ENCODE data around the gene GOLGA6L26. TPM values are rescaled to one million over a fixed set of nuclear protein-coding genes. Genes with fewer than 3 reads are reported as not detected.
"Not testable (repeated sequence)": the region's sequence is repeated elsewhere in the genome, so short reads cannot be mapped to it uniquely, and the experiment has no call there.

The GOLGA6L26 gene, protein sequence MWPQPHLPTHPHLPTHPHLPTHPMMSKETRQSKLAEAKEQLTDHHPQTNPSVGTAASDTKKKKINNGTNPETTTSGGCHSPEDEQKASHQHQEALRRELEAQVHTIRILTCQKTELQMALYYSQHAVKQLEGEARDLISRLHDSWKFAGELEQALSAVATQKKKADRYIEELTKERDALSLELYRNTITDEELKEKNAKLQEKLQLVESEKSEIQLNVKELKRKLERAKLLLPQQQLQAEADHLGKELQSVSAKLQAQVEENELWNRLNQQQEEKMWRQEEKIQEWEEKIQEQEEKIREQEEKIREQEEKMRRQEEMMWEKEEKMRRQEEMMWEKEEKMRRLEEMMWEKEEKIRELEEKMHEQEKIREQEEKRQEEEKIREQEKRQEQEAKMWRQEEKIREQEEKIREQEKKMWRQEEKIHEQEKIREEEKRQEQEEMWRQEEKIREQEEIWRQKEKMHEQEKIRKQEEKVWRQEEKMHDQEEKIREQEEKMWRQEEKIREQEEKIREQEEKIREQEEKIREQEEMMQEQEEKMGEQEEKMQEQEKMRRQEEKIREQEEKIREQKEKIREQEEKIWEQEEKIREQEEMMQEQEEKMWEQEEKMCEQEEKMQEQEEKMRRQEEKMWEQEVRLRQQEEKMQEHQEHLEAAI
- not detected in 3 replicates for total RNA-seq
- long read RNA-seq, result 0 reads

DNA sequence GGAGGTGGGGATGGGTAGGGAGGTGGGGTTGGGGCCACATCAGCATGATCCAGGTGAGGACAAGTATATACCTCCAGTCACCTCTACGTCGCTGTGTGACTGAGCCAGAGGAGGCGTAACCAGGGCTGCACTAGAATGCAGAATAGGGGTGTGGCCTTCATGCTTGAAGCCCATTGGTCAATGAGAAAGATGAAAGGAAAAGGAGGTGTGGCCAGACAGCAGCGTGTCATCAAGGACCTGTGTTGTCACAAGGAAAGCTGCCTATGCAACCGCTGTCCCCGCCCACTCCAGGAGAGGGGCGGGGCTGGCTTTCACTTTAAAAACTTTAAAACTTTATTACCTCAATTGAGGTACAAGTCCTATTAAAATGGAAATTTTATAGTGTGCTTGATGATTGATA lies at the start of gene GOLGA6L26:
Gene GOLGA6L26 (minus strand): TSS at position 101 of the 400 bp plus-strand sequence. CDS start 61 bp downstream, at position 40.
- H3K4me1 Mint-ChIP-seq (ENCODE audit: low read depth); DNase-seq (ENCODE audit: low spot score); H3K27me3 Mint-ChIP-seq (ENCODE audit: low read depth); H3K27ac Mint-ChIP-seq (ENCODE audit: unreplicated experiment); H3K36me3 Mint-ChIP-seq (ENCODE audit: low read depth); H3K4me3 Mint-ChIP-seq (ENCODE audit: unreplicated experiment); H3K9me3 Mint-ChIP-seq (ENCODE audit: low read depth): not testable (repeated sequence)

GRCh38 chr15:23381192-23381591 lies 47.2 kb upstream of the GOLGA6L26 start:
- H3K27me3 Mint-ChIP-seq (ENCODE audit: low read depth), result peaks cover 14% of the 10 kb centered on the region
- not testable (repeated sequence) for DNase-seq (ENCODE audit: low spot score); H3K36me3 Mint-ChIP-seq (ENCODE audit: low read depth); H3K9me3 Mint-ChIP-seq (ENCODE audit: low read depth); H3K27ac Mint-ChIP-seq (ENCODE audit: unreplicated experiment); H3K4me3 Mint-ChIP-seq (ENCODE audit: unreplicated experiment); H3K4me1 Mint-ChIP-seq (ENCODE audit: low read depth)

DNA sequence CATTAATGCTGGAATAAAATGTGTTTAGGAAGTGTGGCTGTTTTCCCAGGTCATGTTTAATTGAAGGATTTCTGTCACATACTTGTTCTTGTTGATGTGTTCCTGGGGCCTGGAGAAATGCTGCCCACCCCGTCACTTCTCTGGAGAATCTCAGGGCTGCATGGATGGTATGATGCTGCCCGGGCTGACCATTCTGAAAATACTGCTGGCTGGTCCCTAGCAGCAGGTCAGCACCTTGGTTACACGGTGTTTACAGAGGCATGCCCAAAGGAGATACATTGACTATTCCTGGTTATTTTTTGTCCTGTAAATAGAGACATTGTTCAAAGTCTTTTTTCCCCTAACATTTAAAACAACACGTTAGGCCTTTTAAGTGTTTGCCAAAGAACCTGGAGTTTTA lies 46.7 kb upstream of the GOLGA6L26 start:
- not testable (repeated sequence) for H3K4me3 Mint-ChIP-seq (ENCODE audit: unreplicated experiment); H3K36me3 Mint-ChIP-seq (ENCODE audit: low read depth); H3K9me3 Mint-ChIP-seq (ENCODE audit: low read depth); DNase-seq (ENCODE audit: low spot score); H3K27ac Mint-ChIP-seq (ENCODE audit: unreplicated experiment); H3K4me1 Mint-ChIP-seq (ENCODE audit: low read depth)
- H3K27me3 Mint-ChIP-seq (ENCODE audit: low read depth), result peaks cover 11% of the 10 kb centered on the region

DNA sequence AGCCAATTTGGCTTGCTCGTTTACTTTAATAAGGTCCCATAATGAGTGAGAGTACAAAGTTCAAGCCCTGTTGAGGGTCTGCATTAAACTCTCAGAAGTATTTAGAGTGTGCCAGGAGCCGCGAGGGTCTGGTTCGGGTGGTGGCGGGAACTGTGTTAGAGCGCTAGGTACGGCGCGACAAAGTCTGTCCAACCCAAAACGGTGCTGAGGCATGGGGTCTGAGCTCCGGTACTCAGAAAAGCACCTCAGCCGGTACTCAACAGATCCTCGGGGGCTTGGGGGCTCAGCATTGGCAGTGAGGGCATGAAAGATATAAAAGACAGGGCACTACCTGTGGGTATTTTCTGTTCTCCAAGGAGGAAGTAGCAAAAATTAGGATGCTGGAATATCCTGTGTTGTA lies 45.0 kb upstream of the GOLGA6L26 start:
- not testable (repeated sequence) for H3K9me3 Mint-ChIP-seq (ENCODE audit: low read depth); H3K27me3 Mint-ChIP-seq (ENCODE audit: low read depth); DNase-seq (ENCODE audit: low spot score); H3K4me1 Mint-ChIP-seq (ENCODE audit: low read depth); H3K27ac Mint-ChIP-seq (ENCODE audit: unreplicated experiment); H3K36me3 Mint-ChIP-seq (ENCODE audit: low read depth); H3K4me3 Mint-ChIP-seq (ENCODE audit: unreplicated experiment)

DNA sequence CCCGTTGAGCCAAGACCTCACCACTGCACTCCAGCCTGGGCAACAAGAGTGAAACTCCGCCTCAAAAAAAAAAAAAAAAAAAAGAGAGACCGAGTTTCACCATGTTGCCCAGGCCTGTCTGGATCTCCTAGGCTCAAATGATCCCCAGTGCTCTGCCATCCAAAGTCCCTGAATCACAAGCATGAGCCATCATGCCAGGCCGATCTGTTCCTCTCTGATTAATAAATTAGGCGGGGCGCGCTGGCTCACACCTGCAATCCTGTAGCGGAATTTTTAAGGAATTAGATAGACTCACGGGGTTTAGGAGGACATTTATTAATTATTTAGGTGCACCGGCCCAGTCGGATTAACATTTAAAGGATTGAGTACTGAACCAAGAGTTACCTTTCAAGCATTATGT lies 40.2 kb upstream of the GOLGA6L26 start:
- not testable (repeated sequence) for DNase-seq (ENCODE audit: low spot score); H3K4me1 Mint-ChIP-seq (ENCODE audit: low read depth); H3K27ac Mint-ChIP-seq (ENCODE audit: unreplicated experiment); H3K4me3 Mint-ChIP-seq (ENCODE audit: unreplicated experiment); H3K9me3 Mint-ChIP-seq (ENCODE audit: low read depth); H3K36me3 Mint-ChIP-seq (ENCODE audit: low read depth); H3K27me3 Mint-ChIP-seq (ENCODE audit: low read depth)

GRCh38 chr15:23372891-23373600 lies 39.0 kb upstream of the GOLGA6L26 start:
- not testable (repeated sequence) for H3K36me3 Mint-ChIP-seq (ENCODE audit: low read depth); H3K4me1 Mint-ChIP-seq (ENCODE audit: low read depth); DNase-seq (ENCODE audit: low spot score); H3K4me3 Mint-ChIP-seq (ENCODE audit: unreplicated experiment); H3K9me3 Mint-ChIP-seq (ENCODE audit: low read depth); H3K27ac Mint-ChIP-seq (ENCODE audit: unreplicated experiment); H3K27me3 Mint-ChIP-seq (ENCODE audit: low read depth)

DNA sequence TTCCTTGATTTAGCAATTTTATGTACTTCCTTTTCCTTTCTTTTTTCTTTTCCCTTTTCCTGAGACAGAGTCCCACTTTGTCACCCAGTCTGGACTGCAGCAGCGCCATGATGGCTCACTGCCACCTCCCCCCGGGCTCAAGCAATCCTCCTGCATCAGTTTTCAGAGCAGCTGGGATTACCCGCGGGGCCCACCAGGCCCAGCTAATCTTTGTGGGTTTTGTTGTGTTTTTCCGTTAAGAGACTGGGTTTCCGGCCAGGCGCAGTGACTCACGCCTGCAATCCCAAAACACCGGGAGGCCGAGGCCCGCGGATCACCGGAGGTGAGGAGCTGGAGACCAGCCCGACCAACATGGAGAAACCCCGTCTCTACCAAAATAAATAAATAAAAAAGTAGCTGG lies 38.3 kb upstream of the GOLGA6L26 start:
- peaks cover 3% of the 10 kb centered on the region for H3K4me1 Mint-ChIP-seq (ENCODE audit: low read depth)
- no peak for DNase-seq (ENCODE audit: low spot score)
- peaks cover 1% of the 10 kb centered on the region for H3K27me3 Mint-ChIP-seq (ENCODE audit: low read depth)
- TF ChIP-seq CTCF (IDR thresholded peaks at IDR 0.05), result no peak
- H3K4me3 Mint-ChIP-seq (ENCODE audit: unreplicated experiment), result no peak overlapping the region
- H3K36me3 Mint-ChIP-seq (ENCODE audit: low read depth), result no peaks in the 10 kb centered on the region
- H3K27ac Mint-ChIP-seq (ENCODE audit: unreplicated experiment), result no peak overlapping the region
- no peaks in the 10 kb centered on the region for H3K9me3 Mint-ChIP-seq (ENCODE audit: low read depth)

DNA sequence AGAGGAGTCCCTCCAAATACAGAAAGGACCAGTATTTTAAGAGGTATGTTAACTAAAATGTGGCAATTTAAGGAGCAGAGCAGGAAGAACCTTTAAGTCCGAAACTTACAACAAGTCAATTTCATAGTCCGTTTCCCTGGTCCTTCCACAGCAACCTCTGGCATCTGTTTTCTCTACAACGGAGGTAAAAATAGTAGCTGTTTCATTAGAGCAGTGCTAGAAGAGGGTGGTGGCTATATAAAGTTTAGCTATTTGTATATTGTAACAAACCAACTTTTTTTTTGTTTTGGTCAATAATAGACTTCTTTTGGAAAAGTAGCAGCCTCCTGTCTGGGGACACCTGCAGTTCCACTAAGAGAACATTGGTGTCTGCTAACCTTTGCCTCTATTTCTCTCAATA lies 37.9 kb upstream of the GOLGA6L26 start:
- not testable (repeated sequence) for H3K27ac Mint-ChIP-seq (ENCODE audit: unreplicated experiment); H3K27me3 Mint-ChIP-seq (ENCODE audit: low read depth); H3K4me1 Mint-ChIP-seq (ENCODE audit: low read depth); H3K36me3 Mint-ChIP-seq (ENCODE audit: low read depth); DNase-seq (ENCODE audit: low spot score); H3K9me3 Mint-ChIP-seq (ENCODE audit: low read depth); H3K4me3 Mint-ChIP-seq (ENCODE audit: unreplicated experiment)

- DNase-seq (ENCODE audit: low spot score); H3K36me3 Mint-ChIP-seq (ENCODE audit: low read depth); H3K4me3 Mint-ChIP-seq (ENCODE audit: unreplicated experiment); H3K9me3 Mint-ChIP-seq (ENCODE audit: low read depth); H3K27me3 Mint-ChIP-seq (ENCODE audit: low read depth); H3K27ac Mint-ChIP-seq (ENCODE audit: unreplicated experiment); H3K4me1 Mint-ChIP-seq (ENCODE audit: low read depth): not testable (repeated sequence)
Observed at GRCh38 chr15:23371134-23371533, 37.1 kb upstream of the GOLGA6L26 start.

All from chondrocyte (in vitro differentiated cells).